HepG2 (cell line): ENCODE measurements around the gene S100A16. TPM values are rescaled to one million over a fixed set of nuclear protein-coding genes. Genes with fewer than 3 reads are reported as not detected.

Source experiments
- ATAC-seq: fragments of 200-7000 bp; cut with Tn5 transposase; 3 replicates; pipeline ENCODE4 v1.9.1; 2020; ENCODE audit warnings: mild to moderate bottlenecking, moderate library complexity
- BruUV-seq: library from RNA; stranded (reverse); fragments of 400-500 nt; replicated peaks from 2 replicates; lab custom pipeline; 2021; lab: Mats Ljungman, UMichigan
- CTCF ChIA-PET: fragments of 300-600 bp; formaldehyde crosslinking; extraction: SDS; loops from one replicate; lab custom pipeline; 2021; ENCODE audit warnings: low total read pairs, inconsistent platforms, low intra/inter-chr PET ratio; lab: Yijun Ruan, JAX
- POLR2A ChIA-PET: fragments of 350-600 bp; sonication (Branson Sonifier 250); formaldehyde crosslinking; loops from one replicate; lab custom pipeline; 2020; ENCODE audit warnings: antibody characterized with exemption, inconsistent platforms; lab: Yijun Ruan, JAX
- DNase-seq: peaks from one replicate; pipeline ENCODE4 v3.0.0-alpha.2; 2015; ENCODE audit warnings: low spot score
- FAIRE-seq: peaks from 3 replicates; lab custom pipeline; 2011; peaks lifted over from hg19 to GRCh38; lab: Jason Lieb, UNC
- H2AFZ ChIP-seq: one replicate; pipeline ENCODE4 v1.6.1; 2011; ENCODE audit warnings: low read length, inconsistent platforms
- H3K27ac ChIP-seq: fragments of 300-600 bp; 3 replicates; pipeline ENCODE4 v1.8.0; 2011; ENCODE audit warnings: mixed run types, mild to moderate bottlenecking, mixed read lengths, low read length, inconsistent platforms; ENCODE audit not compliant: insufficient read depth; ENCODE audit errors: extremely low read length
- H3K27me3 ChIP-seq, 2 experiments: fragments of 200-600 bp in 1 of 2; 2 replicates in 1 of 2; 3 replicates in 1 of 2; pipeline versions ENCODE4 v1.6.0 to v1.8.0; 2011; ENCODE audit warnings: low read length in 2 of 2, mild to moderate bottlenecking in 2 of 2, moderate library complexity in 2 of 2, inconsistent platforms in 1 of 2; ENCODE audit not compliant: insufficient read depth in 2 of 2, control insufficient read depth in 1 of 2
- H3K36me3 ChIP-seq, 2 experiments: fragments of 200-600 bp in 1 of 2; replicated peaks in 1 of 2; 2 replicates in 1 of 2; 3 replicates in 1 of 2; pipeline versions ENCODE4 v1.5.1 to v1.8.0; 2011; ENCODE audit warnings: low read length in 2 of 2, inconsistent platforms in 1 of 2; ENCODE audit not compliant: insufficient read depth in 2 of 2, control insufficient read depth in 1 of 2
- H3K4me1 ChIP-seq: 2 replicates; pipeline ENCODE4 v1.5.1; 2012; ENCODE audit warnings: low read length, inconsistent platforms; ENCODE audit not compliant: insufficient read depth
- H3K4me2 ChIP-seq: 2 replicates; pipeline ENCODE4 v1.6.0; 2011; ENCODE audit warnings: low read depth, low read length, inconsistent platforms
- H3K4me3 ChIP-seq, 3 experiments: fragments of 200-600 bp in 1 of 3; sonication (generic), shearing (Covaris generic) in 1 of 3; replicated peaks in 1 of 3; 2 replicates each; pipeline ENCODE4 v1.5.1; 2011 to 2016; ENCODE audit warnings: low read length in 3 of 3, inconsistent platforms in 2 of 3, low read depth in 2 of 3, mild to moderate bottlenecking in 2 of 3, control low read depth in 1 of 3, mixed read lengths in 1 of 3; ENCODE audit not compliant: insufficient read depth in 1 of 3
- H3K79me2 ChIP-seq: one replicate; pipeline ENCODE4 v1.6.1; 2011; ENCODE audit warnings: low read length, inconsistent platforms; ENCODE audit not compliant: insufficient read depth
- H3K9ac ChIP-seq: 2 replicates; pipeline ENCODE4 v1.6.0; 2011; ENCODE audit warnings: mild to moderate bottlenecking, low read depth, low read length, inconsistent platforms; ENCODE audit not compliant: insufficient read depth
- H3K9me3 ChIP-seq: 2 replicates; pipeline ENCODE4 v1.5.1; 2012; ENCODE audit warnings: mild to moderate bottlenecking, low read length
- H4K20me1 ChIP-seq: 2 replicates; pipeline ENCODE4 v1.6.0; 2011; ENCODE audit warnings: inconsistent platforms, mild to moderate bottlenecking, low read length, moderate library complexity; ENCODE audit not compliant: insufficient read depth
- AGO1 ChIP-seq: fragments of 200-400 bp; formaldehyde crosslinking; IDR thresholded peaks from 2 replicates; pipeline ENCODE4 v1.6.1; 2017; ENCODE audit warnings: mild to moderate bottlenecking, low read depth, low read length, moderate library complexity; ENCODE audit not compliant: poor library complexity, severe bottlenecking
- ETV6 ChIP-seq: sonication (generic); formaldehyde crosslinking; conservative IDR thresholded peaks from 2 replicates; pipeline ENCODE4 v1.4.0; 2020; ENCODE audit warnings: missing genetic modification reagents
- IRF1 ChIP-seq: sonication (generic); formaldehyde crosslinking; IDR thresholded peaks from 2 replicates; pipeline ENCODE4 v1.4.0; 2020; ENCODE audit warnings: low read depth, mild to moderate bottlenecking, missing genetic modification reagents
- MAZ ChIP-seq, 2 experiments: sonication (generic) in 1 of 2; formaldehyde crosslinking in 1 of 2; IDR thresholded peaks; 2 replicates each; pipeline versions ENCODE4 v1.5.0 to v1.6.1; 2012 to 2020; ENCODE audit warnings: low read depth in 2 of 2, mild to moderate bottlenecking in 2 of 2, borderline replicate concordance in 1 of 2, improper control_type of control experiment in 1 of 2, low read length in 1 of 2, missing genetic modification reagents in 1 of 2, moderate library complexity in 1 of 2
- MBD4 ChIP-seq: IDR thresholded peaks from 2 replicates; pipeline ENCODE4 v1.6.1; 2012; ENCODE audit warnings: low read length, inconsistent platforms, borderline replicate concordance
- NAIF1 ChIP-seq: sonication (generic); formaldehyde crosslinking; IDR thresholded peaks from 2 replicates; pipeline ENCODE4 v1.5.0; 2020; ENCODE audit warnings: mild to moderate bottlenecking, missing genetic modification reagents, borderline replicate concordance
- NFE2 ChIP-seq: sonication (generic); formaldehyde crosslinking; IDR thresholded peaks from 2 replicates; pipeline ENCODE4 v1.4.0; 2020; ENCODE audit warnings: missing genetic modification reagents
- RFX3 ChIP-seq: IDR thresholded peaks from 2 replicates; pipeline ENCODE4 v1.6.1; 2016; ENCODE audit warnings: missing biosample characterization, missing genetic modification reagents
- RNF219 ChIP-seq: sonication (generic); formaldehyde crosslinking; IDR thresholded peaks from 2 replicates; pipeline ENCODE4 v1.5.0; 2020; ENCODE audit warnings: mild to moderate bottlenecking, missing genetic modification reagents
- SOX13 ChIP-seq, 3 experiments: fragments of 450-650 bp in 1 of 3; sonication (generic) in 1 of 3; formaldehyde crosslinking in 1 of 3; IDR thresholded peaks in 2 of 3; conservative IDR thresholded peaks in 1 of 3; 2 replicates each; pipeline versions ENCODE4 v1.5.0 to v1.6.1; 2016 to 2020; ENCODE audit warnings: antibody characterized with exemption in 1 of 3, mild to moderate bottlenecking in 1 of 3, missing compliant biosample characterization in 1 of 3, missing genetic modification reagents in 1 of 3, moderate library complexity in 1 of 3
- THAP7 ChIP-seq: sonication (generic); formaldehyde crosslinking; IDR thresholded peaks from 2 replicates; pipeline ENCODE4 v1.8.1; 2023; ENCODE audit warnings: mild to moderate bottlenecking, missing genetic modification reagents
- TOPORS ChIP-seq: sonication (generic); formaldehyde crosslinking; IDR thresholded peaks from 2 replicates; pipeline ENCODE4 v1.8.0; 2023; ENCODE audit warnings: mild to moderate bottlenecking, missing genetic modification reagents
- ZHX1 ChIP-seq: sonication (generic); formaldehyde crosslinking; IDR thresholded peaks from 2 replicates; pipeline ENCODE4 v1.8.1; 2022; ENCODE audit warnings: low read depth, mild to moderate bottlenecking, missing genetic modification reagents
- ZNF33A ChIP-seq: sonication (generic); formaldehyde crosslinking; IDR thresholded peaks from 2 replicates; pipeline ENCODE4 v1.5.1; 2020; ENCODE audit warnings: missing genetic modification reagents, mild to moderate bottlenecking, moderate library complexity, borderline replicate concordance
- ZNF746 ChIP-seq: sonication (generic); formaldehyde crosslinking; IDR thresholded peaks from 2 replicates; pipeline ENCODE4 v1.8.0; 2022; ENCODE audit warnings: mild to moderate bottlenecking, missing genetic modification reagents
- WGBS: methylation state at CpG from one replicate; pipeline ENCODE4 v1.1.6; 2017; ENCODE audit warnings: low lambda C conversion rate; 5-methylcytosine and 5-hydroxymethylcytosine counted together
- in situ Hi-C: cut with HindIII; loops from 2 replicates; pipeline ENCODE4 v1.10.0; 2017; ENCODE audit warnings: low pct_unique_long_range_greater_than_20kb; ENCODE audit not compliant: extremely low pct_ligation_motif_present
- intact Hi-C: fragments of 100-400 bp; cut with micrococcal nuclease; formaldehyde crosslinking; loops from one replicate; pipeline ENCODE4 v1.10.0; 2022; ENCODE audit not compliant: unreplicated experiment
- polyA plus RNA-seq, 8 experiments: library from polyadenylated mRNA; depleted of rRNA in 3 of 8; stranded (reverse) in 7 of 8; unstranded in 1 of 8; fragments of >200 nt; fragmentation: Illumina TruSeq in 4 of 8; extraction: Trizol in 4 of 8; gene quantifications; 2 replicates each; pipeline versions ENCODE4 v1.2.1 to v1.2.3, GENCODE V29; 2011 to 2016; ENCODE audit warnings: low read depth in 4 of 8, missing spikeins in 1 of 8, mixed read lengths in 1 of 8; ENCODE audit not compliant: insufficient read depth in 1 of 8
- total RNA-seq, 5 experiments: library from RNA; depleted of rRNA; stranded (reverse); fragments of >200 nt; fragmentation: Illumina TruSeq; extraction: Trizol; gene quantifications; 2 replicates each; pipeline ENCODE4 v1.2.3, GENCODE V29; 2016; ENCODE audit warnings: low read depth in 1 of 5

The S100A16 gene
- total and polyA plus RNA-seq, 2 of the 13 experiments (the other 11 are each of a cell fraction or from before 2014, with no cell fraction given), result 46.0 to 195 TPM

- 96% methylated on average over 11 of the region's 11 CpGs for WGBS
- CTCF ChIA-PET, result no interaction called here
- no peaks in the 10 kb centered on the region; a peak in 1 of 5 replicates for H3K36me3 ChIP-seq
- no peak for DNase-seq
- no peak for ATAC-seq
- no peak overlapping the region for H3K4me3 ChIP-seq
- intact Hi-C loops (no loop called here), in situ Hi-C loops (no loop called here)
- POLR2A ChIA-PET, result interaction anchor here (0.7 to 12.2 kb wide), 3 partner anchors 10 to 28 kb away, joined by 5 to 390 read pairs (median 54); partner anchors contain the start of genes CHTOP, S100A1, S100A13 and S100A14
- H2AFZ ChIP-seq, result no peak overlapping the region
- H3K4me2 ChIP-seq, result no peak overlapping the region
- peaks cover 37% of the 10 kb centered on the region for H3K4me1 ChIP-seq
- H3K9ac ChIP-seq, result no peak overlapping the region
- H3K27ac ChIP-seq, result no peak overlapping the region
- no TSS peak for BruUV-seq
- H4K20me1 ChIP-seq, result no peaks in the 10 kb centered on the region
- peaks cover 8% of the 10 kb centered on the region for H3K79me2 ChIP-seq
- H3K27me3 ChIP-seq, result no peaks in the 10 kb centered on the region; a peak in 1 of 5 replicates
- no peaks in the 10 kb centered on the region for H3K9me3 ChIP-seq
- no peak for FAIRE-seq
- TF ChIP-seq SOX13 (IDR thresholded peaks at IDR 0.05) (no peak), SOX13 (CRISPR knock-in tag; conservative IDR thresholded peaks at IDR 0.05 in 1 of 2, IDR thresholded peaks at IDR 0.05 in 1 of 2) (no peak), MAZ (IDR thresholded peaks at IDR 0.05; ENCODE audit: borderline replicate concordance, low read depth, low read length) (no peak), MAZ (CRISPR knock-in tag; IDR thresholded peaks at IDR 0.05; ENCODE audit: low read depth) (no peak), IRF1 (CRISPR knock-in tag) (no peak), MBD4 (no peak), RNF219 (CRISPR knock-in tag) (no peak), TOPORS (no peak), ZNF746 (no peak), RFX3 (CRISPR knock-in tag) (no peak), NAIF1 (CRISPR knock-in tag) (no peak), THAP7 (CRISPR knock-in tag) (no peak), NFE2 (CRISPR knock-in tag) (no peak), ETV6 (CRISPR knock-in tag) (no peak), ZNF33A (CRISPR knock-in tag) (no peak), ZHX1 (CRISPR knock-in tag) (no peak), AGO1 (no peak)
These were observed 6.7 kb downstream of the S100A16 start for GRCh38 chr1:153606194-153606593.
